Activated naive CD4-positive, alpha-beta T cell treated with anti-CD3 and anti-CD28 coated beads, Interleukin-2, amount 10 ng/mL, durations not matched to agents 7 days and 5 days (primary cell): ENCODE measurements around the gene UBE2E1.
A peak's percentile ranks its signal among the peaks of the same experiment; 100 is the strongest.

ENCODE experiments used
- CTCF ChIA-PET: fragments of 350-600 bp; sonication (Branson Sonifier 250); formaldehyde crosslinking; loops from one replicate; lab custom pipeline; 2021; ENCODE audit warnings: antibody characterized with exemption; lab: Charles Lee
- DNase-seq: peaks from one replicate; pipeline ENCODE4 v3.0.0-alpha.2; 2020
- H3K27ac Mint-ChIP-seq: one replicate; pipeline ENCODE4 v1.8.0; 2021; ENCODE audit warnings: mild to moderate bottlenecking, moderate library complexity, mixed read lengths
- H3K27me3 Mint-ChIP-seq: one replicate; pipeline ENCODE4 v1.8.0; 2021; ENCODE audit warnings: mild to moderate bottlenecking, mixed read lengths
- H3K36me3 Mint-ChIP-seq: one replicate; pipeline ENCODE4 v1.8.0; 2021; ENCODE audit warnings: mixed read lengths
- H3K4me1 Mint-ChIP-seq: one replicate; pipeline ENCODE4 v1.8.0; 2021; ENCODE audit warnings: mixed read lengths
- H3K4me3 Mint-ChIP-seq: one replicate; pipeline ENCODE4 v1.8.0; 2021; ENCODE audit warnings: mild to moderate bottlenecking, moderate library complexity, mixed read lengths
- H3K9me3 Mint-ChIP-seq: one replicate; pipeline ENCODE4 v1.8.0; 2021; ENCODE audit warnings: mixed read lengths

Gene UBE2E1

GRCh38 chr3:23805633-23806533 is at the start of gene UBE2E1:
Gene UBE2E1 (plus strand): TSS chr3:23805955. CDS start chr3:23807270, 1,315 bp downstream.
- H3K36me3 Mint-ChIP-seq = peaks cover 35% of the 10 kb centered on the region
- DNase-seq = peak; percentile 84
- peaks cover 44% of the 10 kb centered on the region for H3K27me3 Mint-ChIP-seq
- peaks cover 40% of the 10 kb centered on the region for H3K4me1 Mint-ChIP-seq
- no peaks in the 10 kb centered on the region for H3K9me3 Mint-ChIP-seq
- peak within 1 kb of the TSS; percentile 94 for H3K4me3 Mint-ChIP-seq
- CTCF ChIA-PET = interaction anchor here (1.5 kb wide), 1 partner anchor 20 kb away, joined by 3 read pairs; no protein-coding TSS in a partner anchor
- peak within 1 kb of the TSS; percentile 87 for H3K27ac Mint-ChIP-seq

- no peak for DNase-seq
- peaks cover 3% of the 10 kb centered on the region for H3K4me1 Mint-ChIP-seq
- CTCF ChIA-PET = no interaction called here
Measured at GRCh38 chr3:23756206-23756840, 49.4 kb upstream of the UBE2E1 start.

GRCh38 chr3:23758253-23758838 is 47.4 kb upstream of the UBE2E1 start:
- H3K9me3 Mint-ChIP-seq = no peaks in the 10 kb centered on the region
- CTCF ChIA-PET = no interaction called here
- DNase-seq = no peak
- no peak overlapping the region for H3K4me3 Mint-ChIP-seq
- no peaks in the 10 kb centered on the region for H3K36me3 Mint-ChIP-seq
- no peak overlapping the region for H3K27ac Mint-ChIP-seq
- H3K27me3 Mint-ChIP-seq = peaks cover 7% of the 10 kb centered on the region
- H3K4me1 Mint-ChIP-seq = peaks cover 11% of the 10 kb centered on the region

More at GRCh38 chr3:23756206-23756840, 49.4 kb upstream of the UBE2E1 start:
- Mint-ChIP-seq H3K4me3 (no peak overlapping the region), H3K9me3 (no peaks in the 10 kb centered on the region), H3K27me3 (peaks cover 4% of the 10 kb centered on the region), H3K27ac (no peak overlapping the region), H3K36me3 (no peaks in the 10 kb centered on the region)

GRCh38 chr3:23760325-23760724 is 45.4 kb upstream of the UBE2E1 start:
- Mint-ChIP-seq H3K9me3 (no peaks in the 10 kb centered on the region), H3K4me1 (peaks cover 11% of the 10 kb centered on the region), H3K4me3 (no peak overlapping the region), H3K36me3 (no peaks in the 10 kb centered on the region), H3K27ac (no peak overlapping the region), H3K27me3 (peaks cover 7% of the 10 kb centered on the region)
- DNase-seq = no peak
- CTCF ChIA-PET = interaction anchor here (0.7 kb wide), 1 partner anchor 14 kb away, joined by 3 read pairs; no protein-coding TSS in a partner anchor

GRCh38 chr3:23760871-23761373 is 44.8 kb upstream of the UBE2E1 start:
- Mint-ChIP-seq H3K4me3 (no peak overlapping the region), H3K27me3 (peaks cover 7% of the 10 kb centered on the region), H3K27ac (no peak overlapping the region), H3K36me3 (no peaks in the 10 kb centered on the region), H3K9me3 (no peaks in the 10 kb centered on the region), H3K4me1 (peaks cover 11% of the 10 kb centered on the region)
- CTCF ChIA-PET = interaction anchor here (0.7 to 1.2 kb wide), 2 partner anchors 13 to 567 kb away, joined by 3 read pairs; no protein-coding TSS in a partner anchor
- no peak for DNase-seq

- DNase-seq = no peak
- CTCF ChIA-PET = interaction anchor here (1.2 kb wide), 1 partner anchor 568 kb away, joined by 3 read pairs; no protein-coding TSS in a partner anchor
- H3K27ac Mint-ChIP-seq = no peak overlapping the region
- H3K9me3 Mint-ChIP-seq = no peaks in the 10 kb centered on the region
- H3K4me1 Mint-ChIP-seq = peaks cover 11% of the 10 kb centered on the region
- H3K36me3 Mint-ChIP-seq = no peaks in the 10 kb centered on the region
- peaks cover 3% of the 10 kb centered on the region for H3K27me3 Mint-ChIP-seq
- H3K4me3 Mint-ChIP-seq = no peak overlapping the region
Measured at GRCh38 chr3:23761440-23761896, 44.3 kb upstream of the UBE2E1 start.

- H3K36me3 Mint-ChIP-seq = no peaks in the 10 kb centered on the region
- H3K4me3 Mint-ChIP-seq = no peak overlapping the region
- DNase-seq = no peak
- H3K27ac Mint-ChIP-seq = no peak overlapping the region
- H3K4me1 Mint-ChIP-seq = peaks cover 11% of the 10 kb centered on the region
- CTCF ChIA-PET = interaction anchor here (1.2 kb wide), 1 partner anchor 569 kb away, joined by 3 read pairs; no protein-coding TSS in a partner anchor
- no peaks in the 10 kb centered on the region for H3K9me3 Mint-ChIP-seq
- H3K27me3 Mint-ChIP-seq = peaks cover 3% of the 10 kb centered on the region
Measured at GRCh38 chr3:23762214-23762613, 43.5 kb upstream of the UBE2E1 start.

GRCh38 chr3:23762759-23763477 is 42.8 kb upstream of the UBE2E1 start:
- CTCF ChIA-PET = no interaction called here
- Mint-ChIP-seq H3K4me1 (peaks cover 11% of the 10 kb centered on the region), H3K27me3 (peaks cover 3% of the 10 kb centered on the region), H3K4me3 (no peak overlapping the region), H3K9me3 (no peaks in the 10 kb centered on the region), H3K27ac (peak overlapping the region; percentile 19), H3K36me3 (no peaks in the 10 kb centered on the region)
- no peak for DNase-seq

GRCh38 chr3:23764407-23764806 is 41.3 kb upstream of the UBE2E1 start:
- Mint-ChIP-seq H3K9me3 (no peaks in the 10 kb centered on the region), H3K27ac (no peak overlapping the region)
- CTCF ChIA-PET = no interaction called here

GRCh38 chr3:23767546-23767945 is 38.2 kb upstream of the UBE2E1 start:
- H3K4me3 Mint-ChIP-seq = no peak overlapping the region
- CTCF ChIA-PET = no interaction called here

More at GRCh38 chr3:23764407-23764806, 41.3 kb upstream of the UBE2E1 start:
- DNase-seq = no peak
- H3K27me3 Mint-ChIP-seq = peaks cover 3% of the 10 kb centered on the region
- H3K4me1 Mint-ChIP-seq = peaks cover 11% of the 10 kb centered on the region
- H3K36me3 Mint-ChIP-seq = no peaks in the 10 kb centered on the region
- H3K4me3 Mint-ChIP-seq = no peak overlapping the region

GRCh38 chr3:23775254-23775909 is 30.4 kb upstream of the UBE2E1 start:
- peaks cover 7% of the 10 kb centered on the region for H3K27me3 Mint-ChIP-seq
- DNase-seq = no peak
- H3K27ac Mint-ChIP-seq = no peak overlapping the region
- no peaks in the 10 kb centered on the region for H3K4me1 Mint-ChIP-seq
- no peaks in the 10 kb centered on the region for H3K36me3 Mint-ChIP-seq
- H3K4me3 Mint-ChIP-seq = no peak overlapping the region
- CTCF ChIA-PET = no interaction called here
- no peaks in the 10 kb centered on the region for H3K9me3 Mint-ChIP-seq

More at GRCh38 chr3:23767546-23767945, 38.2 kb upstream of the UBE2E1 start:
- Mint-ChIP-seq H3K4me1 (peaks cover 6% of the 10 kb centered on the region), H3K36me3 (no peaks in the 10 kb centered on the region), H3K27ac (no peak overlapping the region), H3K27me3 (peaks cover 3% of the 10 kb centered on the region), H3K9me3 (no peaks in the 10 kb centered on the region)
- DNase-seq = no peak

GRCh38 chr3:23776352-23776891 is 29.3 kb upstream of the UBE2E1 start:
- CTCF ChIA-PET = no interaction called here
- Mint-ChIP-seq H3K4me3 (no peak overlapping the region), H3K27ac (no peak overlapping the region), H3K9me3 (no peaks in the 10 kb centered on the region), H3K27me3 (peaks cover 7% of the 10 kb centered on the region), H3K4me1 (no peaks in the 10 kb centered on the region), H3K36me3 (no peaks in the 10 kb centered on the region)
- no peak for DNase-seq

GRCh38 chr3:23778446-23778845 is 27.3 kb upstream of the UBE2E1 start:
- Mint-ChIP-seq H3K36me3 (no peaks in the 10 kb centered on the region), H3K27me3 (peaks cover 14% of the 10 kb centered on the region), H3K4me3 (no peak overlapping the region), H3K9me3 (no peaks in the 10 kb centered on the region), H3K4me1 (no peaks in the 10 kb centered on the region), H3K27ac (no peak overlapping the region)
- CTCF ChIA-PET = interaction anchor here (0.6 to 0.7 kb wide), 2 partner anchors 591 to 828 kb away, joined by 3 to 4 read pairs; no protein-coding TSS in a partner anchor
- no peak for DNase-seq
